K562 (cell line): ENCODE data around the gene MLX. TPM values are rescaled to one million over a fixed set of nuclear protein-coding genes. Genes with fewer than 3 reads are reported as not detected.
A peak's percentile ranks its signal among the peaks of the same experiment; 100 is the strongest.

Experiments
- BRD4 ChIP-seq: fragments of 200-600 bp; sonication (generic); IDR thresholded peaks from 2 replicates; pipeline ENCODE4 v1.6.1; 2017; ENCODE audit warnings: inconsistent platforms
- ESRRB ChIP-seq: fragments of 250-450 bp; sonication (Bioruptor Pico); IDR thresholded peaks from 2 replicates; pipeline ENCODE4 v1.5.0; 2020; ENCODE audit warnings: mild to moderate bottlenecking, moderate library complexity, borderline replicate concordance
- HDAC6 ChIP-seq: IDR thresholded peaks from 2 replicates; pipeline ENCODE4 v1.6.1; 2012; ENCODE audit warnings: low read depth, mild to moderate bottlenecking, control low read depth, inconsistent platforms, low read length, moderate library complexity
- HDGF ChIP-seq: fragments of 450-650 bp; IDR thresholded peaks from 2 replicates; pipeline ENCODE4 v1.6.1; 2016
- HNRNPUL1 ChIP-seq: fragments of 200-400 bp; formaldehyde crosslinking; IDR thresholded peaks from 2 replicates; pipeline ENCODE4 v1.6.1; 2017; ENCODE audit warnings: low read length
- ID3 ChIP-seq, 2 experiments: fragments of 250-450 bp in 1 of 2; fragments of 450-650 bp in 1 of 2; sonication (Bioruptor Pico) in 1 of 2; IDR thresholded peaks; 2 replicates each; pipeline versions ENCODE4 v1.6.1 to v1.8.0; 2016 to 2021; ENCODE audit warnings: mild to moderate bottlenecking in 2 of 2, moderate library complexity in 2 of 2, missing compliant biosample characterization in 1 of 2, missing genetic modification characterization in 1 of 2
- KLF10 ChIP-seq: fragments of 250-450 bp; sonication (Bioruptor Pico); IDR thresholded peaks from 2 replicates; pipeline ENCODE4 v1.6.1; 2021; ENCODE audit warnings: matching md5 sums
- POLR2G ChIP-seq: fragments of 200-400 bp; formaldehyde crosslinking; IDR thresholded peaks from 2 replicates; pipeline ENCODE4 v1.6.1; 2017; ENCODE audit warnings: low read depth, mild to moderate bottlenecking, antibody characterized with exemption, low read length, moderate library complexity
- RBM15 ChIP-seq: fragments of 200-400 bp; formaldehyde crosslinking; IDR thresholded peaks from 2 replicates; pipeline ENCODE4 v1.6.1; 2018; ENCODE audit warnings: mild to moderate bottlenecking, low read length, moderate library complexity; ENCODE audit not compliant: insufficient read depth
- RBM25 ChIP-seq: fragments of 200-400 bp; formaldehyde crosslinking; IDR thresholded peaks from 2 replicates; pipeline ENCODE4 v1.6.1; 2018; ENCODE audit warnings: low read length, low read depth, moderate library complexity; ENCODE audit not compliant: severe bottlenecking
- REST ChIP-seq, 2 experiments: fragments of 450-650 bp; formaldehyde crosslinking in 1 of 2; IDR thresholded peaks; 2 replicates each; pipeline versions ENCODE4 v1.4.0 to v1.6.1; 2014 to 2020; ENCODE audit warnings: mild to moderate bottlenecking in 2 of 2, borderline replicate concordance in 1 of 2, low read depth in 1 of 2
- ZNF407 ChIP-seq: fragments of 450-650 bp; IDR thresholded peaks from 2 replicates; pipeline ENCODE4 v1.6.1; 2016; ENCODE audit warnings: low read depth
- polyA plus RNA-seq, 8 experiments: library from polyadenylated mRNA; depleted of rRNA in 4 of 8; stranded (reverse) in 5 of 8; unstranded in 3 of 8; fragments of >200 nt; fragmentation: Nextera tagmentation in 2 of 8; fragmentation: Illumina TruSeq in 1 of 8; extraction: Ambion mirVana in 2 of 8; extraction: Trizol in 1 of 8; gene quantifications; 2 replicates each; pipeline versions ENCODE4 v1.2.1 to v1.2.3, GENCODE V29; 2011 to 2014; ENCODE audit warnings: inconsistent platforms in 1 of 8, missing spikeins in 1 of 8
- total RNA-seq, 7 experiments: library from RNA; depleted of rRNA in 6 of 7; stranded (reverse); fragments of >200 nt in 6 of 7; fragmentation: Illumina TruSeq in 2 of 7; extraction: Trizol in 2 of 7; gene quantifications; 2 replicates each; pipeline versions ENCODE4 v1.2.1 to v1.2.3, GENCODE V29; 2011 to 2021; ENCODE audit warnings: low replicate concordance in 1 of 7

The MLX gene
- total and polyA plus RNA-seq, 9 of the 15 experiments (the other 6 are each of a cell fraction or from before 2014, with no cell fraction given) = 42.9 to 100 (median 58.9) TPM

GRCh38 chr17:42536048-42536371 is 30.9 kb upstream of the MLX start, which contains the start of gene NAGLU (continued):
- no peak for TF ChIP-seq ZNF407
- TF ChIP-seq REST (IDR thresholded peaks at IDR 0.05; ENCODE audit: borderline replicate concordance) = peak; percentile 70
- no peak for TF ChIP-seq REST (CRISPR knock-in tag; IDR thresholded peaks at IDR 0.05; ENCODE audit: low read depth)
- TF ChIP-seq POLR2G = peak; percentile 89
- TF ChIP-seq BRD4 = no peak; the same call in 1 of the 2 replicates
- no peak for TF ChIP-seq HDGF
- no peak for TF ChIP-seq HDAC6
- no peak for TF ChIP-seq RBM15
- TF ChIP-seq HNRNPUL1 = no peak
- TF ChIP-seq ID3 (CRISPR knock-in tag; IDR thresholded peaks at IDR 0.05) = no peak
- no peak for TF ChIP-seq ID3 (tag; IDR thresholded peaks at IDR 0.05)
- TF ChIP-seq ESRRB = no peak
- TF ChIP-seq KLF10 = no peak
- TF ChIP-seq RBM25 = peak; percentile 96
